PFSK-1 (cell line): ENCODE results near the gene CACNA2D4.

ENCODE experiments used
- FOXP2 ChIP-seq: optimal IDR thresholded peaks from 2 replicates; pipeline ENCODE3; 2011; ENCODE audit warnings: borderline replicate concordance, control low read depth, inconsistent platforms; ENCODE audit not compliant: insufficient read depth; ENCODE audit errors: extremely low read length, extremely low read depth
- POLR2AphosphoS5 ChIP-seq: IDR thresholded peaks from 2 replicates; pipeline ENCODE4 v1.6.1; 2012; ENCODE audit warnings: low read depth, mild to moderate bottlenecking, control low read depth, low read length, moderate library complexity
- REST ChIP-seq, 2 experiments: IDR thresholded peaks; 2 replicates each; pipeline versions ENCODE4 v1.6.1 to v1.8.0; 2011 to 2012; ENCODE audit warnings: low read depth in 2 of 2, low read length in 2 of 2, control low read depth in 1 of 2, inconsistent platforms in 1 of 2, mild to moderate bottlenecking in 1 of 2, moderate library complexity in 1 of 2; ENCODE audit not compliant: insufficient read depth in 1 of 2
- SIN3A ChIP-seq: IDR thresholded peaks from 2 replicates; pipeline ENCODE4 v1.6.1; 2012; ENCODE audit warnings: mild to moderate bottlenecking, low read length, moderate library complexity, borderline replicate concordance; ENCODE audit not compliant: insufficient read depth
- TAF1 ChIP-seq: IDR thresholded peaks from 2 replicates; pipeline ENCODE4 v1.6.1; 2012; ENCODE audit warnings: low read length, control low read depth, borderline replicate concordance; ENCODE audit not compliant: insufficient read depth

The CACNA2D4 gene

GRCh38 chr12:1821805-1822204 is 96.6 kb downstream of the CACNA2D4 start:
- no peak for TF ChIP-seq SIN3A
- no peak for TF ChIP-seq POLR2AphosphoS5
- no peak for TF ChIP-seq FOXP2
- no peak for TF ChIP-seq TAF1
- no peak for TF ChIP-seq REST (IDR thresholded peaks at IDR 0.05; ENCODE audit: insufficient read depth in 1 of 2, low read depth in 2 of 2, low read length in 2 of 2)

GRCh38 chr12:1820896-1821291 is 97.6 kb downstream of the CACNA2D4 start:
- TF ChIP-seq FOXP2 = no peak
- TF ChIP-seq TAF1 = no peak
- no peak for TF ChIP-seq SIN3A
- TF ChIP-seq REST (IDR thresholded peaks at IDR 0.05; ENCODE audit: insufficient read depth in 1 of 2, low read depth in 2 of 2, low read length in 2 of 2) = no peak
- no peak for TF ChIP-seq POLR2AphosphoS5

- TF ChIP-seq POLR2AphosphoS5 (no peak), TAF1 (no peak), REST (IDR thresholded peaks at IDR 0.05; ENCODE audit: insufficient read depth in 1 of 2, low read depth in 2 of 2, low read length in 2 of 2) (no peak), FOXP2 (no peak), SIN3A (no peak)
Observed at GRCh38 chr12:1820191-1820895, 98.1 kb downstream of the CACNA2D4 start, which contains the start of gene LRTM2. LRTM2 (plus strand) TSS chr12:1820565; CDS start chr12:1828149, 7,584 bp downstream.

- TF ChIP-seq REST (IDR thresholded peaks at IDR 0.05; ENCODE audit: insufficient read depth in 1 of 2, low read depth in 2 of 2, low read length in 2 of 2) (no peak), TAF1 (no peak), SIN3A (no peak), POLR2AphosphoS5 (no peak), FOXP2 (no peak)
Observed at GRCh38 chr12:1819571-1819970, 98.9 kb downstream of the CACNA2D4 start.

- no peak for TF ChIP-seq FOXP2
Observed at GRCh38 chr12:1819050-1819449, 99.4 kb downstream of the CACNA2D4 start.
